Central memory CD4-positive, alpha-beta T cell (primary cell): ENCODE data around the gene ANKRD27.
"Not testable (repeated sequence)": the region's sequence is repeated elsewhere in the genome, so short reads cannot be mapped to it uniquely, and the experiment has no call there.

ENCODE experiments used
- DNase-seq: peaks from one replicate; pipeline ENCODE4 v3.0.0; 2022
- total RNA-seq, 3 experiments: gene quantifications; one replicate each; lab custom pipeline; 2026; lab: John Stamatoyannopoulos, UW

Gene ANKRD27
- total RNA-seq: 53.1 to 80.0 (median 58.8) reads per million in 3 experiments

GRCh38 chr19:32674931-32675719, at the start of gene ANKRD27:
Gene ANKRD27 (minus strand): TSS chr19:32675180. CDS start chr19:32659015, 16,165 bp downstream.
- peak; percentile 98 for DNase-seq

- no peak for DNase-seq
Observed at GRCh38 chr19:32720936-32721250, 45.9 kb upstream of the ANKRD27 start.

- no peak for DNase-seq
Observed at GRCh38 chr19:32720216-32720935, 45.4 kb upstream of the ANKRD27 start.

GRCh38 chr19:32719611-32720059, 44.7 kb upstream of the ANKRD27 start, which contains the start of gene TDRD12:
Gene TDRD12 (plus strand): TSS chr19:32719767. CDS start chr19:32720073, 306 bp downstream.
- DNase-seq: no peak

GRCh38 chr19:32718286-32718685, 43.3 kb upstream of the ANKRD27 start:
- DNase-seq: no peak

GRCh38 chr19:32717496-32717895, 42.5 kb upstream of the ANKRD27 start:
- DNase-seq: no peak

GRCh38 chr19:32716203-32716602, 41.2 kb upstream of the ANKRD27 start:
- DNase-seq: not testable (repeated sequence)

GRCh38 chr19:32711747-32712146, 36.8 kb upstream of the ANKRD27 start:
- DNase-seq: no peak

GRCh38 chr19:32709032-32709431, 34.1 kb upstream of the ANKRD27 start:
- DNase-seq: no peak

GRCh38 chr19:32708457-32708856, 33.5 kb upstream of the ANKRD27 start:
- DNase-seq: no peak

- not testable (repeated sequence) for DNase-seq
Observed at GRCh38 chr19:32704006-32704405, 29.0 kb upstream of the ANKRD27 start.

- DNase-seq: no peak
Observed at GRCh38 chr19:32702010-32702409, 27.0 kb upstream of the ANKRD27 start.

- DNase-seq: not testable (repeated sequence)
Observed at GRCh38 chr19:32700129-32700528, 25.1 kb upstream of the ANKRD27 start.

GRCh38 chr19:32696771-32697170, 21.8 kb upstream of the ANKRD27 start:
- not testable (repeated sequence) for DNase-seq

- not testable (repeated sequence) for DNase-seq
Observed at GRCh38 chr19:32695506-32695905, 20.5 kb upstream of the ANKRD27 start.

- DNase-seq: not testable (repeated sequence)
Observed at GRCh38 chr19:32694851-32695250, 19.9 kb upstream of the ANKRD27 start.

- DNase-seq: not testable (repeated sequence)
Observed at GRCh38 chr19:32694316-32694715, 19.3 kb upstream of the ANKRD27 start.

- not testable (repeated sequence) for DNase-seq
Observed at GRCh38 chr19:32693151-32694108, 18.4 kb upstream of the ANKRD27 start.

GRCh38 chr19:32692727-32693061, 17.7 kb upstream of the ANKRD27 start:
- no peak for DNase-seq

GRCh38 chr19:32691952-32692726, 17.2 kb upstream of the ANKRD27 start:
- peak; percentile 48 for DNase-seq

- DNase-seq: peak; percentile 63
Observed at GRCh38 chr19:32691291-32691951, 16.4 kb upstream of the ANKRD27 start, which contains the start of gene NUDT19. Gene NUDT19 (plus strand): TSS chr19:32691821. CDS start chr19:32691961, 140 bp downstream.
